Esophagus muscularis mucosa (tissue), 4 donors: ENCODE data around the gene CNN3. TPM values are rescaled to one million over a fixed set of nuclear protein-coding genes. Genes with fewer than 3 reads are reported as not detected.

Experiments
- DNase-seq: peaks from one replicate; pipeline ENCODE4 v3.0.0-alpha.2; 2017; ENCODE audit errors: extremely low spot score
- H3K27ac ChIP-seq, 4 donors: fragments of 200-600 bp; sonication (generic); replicated peaks in 1 of 4; 1 replicate in 3 of 4; 2 replicates in 1 of 4; pipeline ENCODE4 v1.5.1; 2016 to 2019; ENCODE audit warnings: mild to moderate bottlenecking in 1 of 4
- H3K27me3 ChIP-seq, 4 donors: fragments of 200-600 bp; sonication (generic); one replicate each; pipeline versions ENCODE4 v1.5.1 to v1.6.0; 2016 to 2019
- H3K36me3 ChIP-seq, 4 donors: fragments of 200-600 bp; sonication (generic); one replicate each; pipeline ENCODE4 v1.5.1; 2016 to 2019
- H3K4me1 ChIP-seq, 4 donors: fragments of 200-600 bp; sonication (generic); one replicate each; pipeline ENCODE4 v1.5.1; 2016 to 2019
- H3K4me3 ChIP-seq, 4 donors: fragments of 200-600 bp; sonication (generic); 1 replicate in 2 of 4; 2 replicates in 2 of 4; pipeline ENCODE4 v1.5.1; 2016 to 2019; ENCODE audit warnings: mild to moderate bottlenecking in 4 of 4, moderate library complexity in 1 of 4
- H3K9me3 ChIP-seq, 4 donors: fragments of 200-600 bp; sonication (generic); 1 replicate in 3 of 4; 2 replicates in 1 of 4; pipeline ENCODE4 v1.5.1; 2016 to 2019
- CTCF ChIP-seq, 3 experiments: fragments of 200-600 bp in 2 of 3; fragments of 450-650 bp in 1 of 3; sonication (generic) in 2 of 3; IDR thresholded peaks; one replicate each; pipeline ENCODE4 v1.5.1; 2017 to 2019; ENCODE audit warnings: antibody characterized with exemption in 3 of 3, mild to moderate bottlenecking in 2 of 3, moderate library complexity in 1 of 3
- EP300 ChIP-seq: sonication (generic); formaldehyde crosslinking; IDR thresholded peaks from one replicate; pipeline ENCODE4 v1.6.1; 2017; ENCODE audit warnings: antibody characterized with exemption
- POLR2A ChIP-seq: fragments of 450-650 bp; IDR thresholded peaks from one replicate; pipeline ENCODE4 v1.6.1; 2017; ENCODE audit warnings: antibody characterized with exemption, moderate library complexity, mild to moderate bottlenecking, low read depth
- POLR2AphosphoS5 ChIP-seq, 2 donors: sonication (generic); formaldehyde crosslinking; IDR thresholded peaks; one replicate each; pipeline ENCODE4 v1.6.1; 2017; ENCODE audit warnings: antibody characterized with exemption in 2 of 2
- WGBS: methylation state at CpG from one replicate; pipeline ENCODE4 v1.1.5; 2018; 5-methylcytosine and 5-hydroxymethylcytosine counted together
- intact Hi-C: fragments of 100-400 bp; cut with DNase I; formaldehyde crosslinking; loops from one replicate; pipeline ENCODE4 v1.15.1; 2023
- total RNA-seq, 4 donors: library from RNA; depleted of rRNA; stranded (reverse); fragments of >200 nt; gene quantifications; one replicate each; pipeline versions ENCODE4 v1.1.0 to v1.2.1, GENCODE V29; 2016

Gene CNN3
- total RNA-seq, 4 donors from 2014 or later = 140 to 268 (median 194) TPM

DNA sequence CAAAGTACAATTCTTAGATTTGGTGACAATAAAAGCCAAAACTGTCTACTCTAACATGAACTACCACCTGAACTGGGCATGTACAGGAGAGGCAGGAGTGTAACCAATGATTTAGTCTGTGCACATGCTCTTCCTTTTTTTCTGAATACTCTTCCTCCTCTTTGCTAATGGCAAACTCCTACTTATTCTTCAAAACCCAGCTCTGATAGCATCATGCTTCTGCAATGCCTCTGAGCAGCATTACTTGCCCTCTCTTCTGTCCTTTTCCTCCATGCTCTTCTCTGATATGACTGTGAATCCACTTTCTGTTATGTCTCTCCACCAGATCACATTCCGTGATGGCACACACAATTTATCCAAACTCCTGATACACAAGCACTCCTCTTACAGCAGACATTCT, 31.4 kb downstream of the CNN3 start:
- H3K27ac ChIP-seq = no peak overlapping the region
- no peak overlapping the region for H3K4me3 ChIP-seq
- H3K27me3 ChIP-seq = no peaks in the 10 kb centered on the region
- no peak for TF ChIP-seq EP300
- TF ChIP-seq POLR2AphosphoS5 (IDR thresholded peaks at IDR 0.05) = no peak
- TF ChIP-seq POLR2A = no peak
- TF ChIP-seq CTCF (IDR thresholded peaks at IDR 0.05) = no peak
- no peaks in the 10 kb centered on the region for H3K9me3 ChIP-seq
- 92% methylated on average over 1 of the region's 1 CpG for WGBS
- H3K36me3 ChIP-seq = peaks cover 0 to 73% (median 48%) of the 10 kb centered on the region in 4 donors
- intact Hi-C loops = no loop called here
- no peak for DNase-seq
- peaks cover 0 to 25% (median 23%) of the 10 kb centered on the region in 4 donors for H3K4me1 ChIP-seq

- H3K36me3 ChIP-seq = peaks cover 0 to 70% (median 44%) of the 10 kb centered on the region in 4 donors
- WGBS = 80% methylated on average over 4 of the region's 4 CpGs
- intact Hi-C loops = no loop called here
- no peak overlapping the region for H3K27ac ChIP-seq
- H3K9me3 ChIP-seq = no peaks in the 10 kb centered on the region
- H3K27me3 ChIP-seq = no peaks in the 10 kb centered on the region
- DNase-seq = no peak
- TF ChIP-seq POLR2A (no peak), EP300 (no peak), CTCF (IDR thresholded peaks at IDR 0.05) (no peak), POLR2AphosphoS5 (IDR thresholded peaks at IDR 0.05) (no peak)
- peaks cover 0 to 16% (median 14%) of the 10 kb centered on the region in 4 donors for H3K4me1 ChIP-seq
- no peak overlapping the region for H3K4me3 ChIP-seq
Observed at GRCh38 chr1:94894630-94895029, 32.3 kb downstream of the CNN3 start.

DNA sequence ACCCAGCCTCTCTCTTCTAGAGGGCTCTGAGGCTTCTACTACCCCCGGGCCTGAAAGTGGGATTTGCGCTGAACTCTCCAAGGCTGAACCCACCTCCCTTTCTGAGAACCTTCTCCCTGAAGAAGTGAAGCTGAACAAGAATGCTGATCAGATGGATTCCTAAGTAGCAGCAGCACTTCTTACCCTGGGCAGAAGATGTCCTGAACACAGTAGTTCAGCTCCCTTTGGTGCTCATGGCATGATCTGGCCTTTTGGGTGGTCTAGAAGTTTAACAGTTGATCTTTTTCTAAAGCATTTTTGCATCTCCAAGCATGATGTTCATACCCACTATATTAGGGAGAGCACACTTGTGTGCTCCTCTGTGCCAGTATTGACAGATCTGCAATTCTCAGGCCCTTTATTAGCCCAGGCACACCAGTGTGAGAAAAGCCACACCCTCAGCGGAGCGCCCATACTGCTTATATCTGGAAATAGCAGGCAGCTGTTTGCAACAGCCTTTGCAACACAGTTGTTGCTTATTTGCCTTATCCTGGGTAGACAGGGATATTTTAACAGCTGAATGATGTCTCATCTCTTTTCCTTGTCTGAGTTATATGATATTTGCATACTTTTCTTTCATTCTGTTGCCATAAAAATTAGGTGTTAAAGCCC, 34.2 kb downstream of the CNN3 start:
- Histone ChIP-seq H3K4me3 (no peak overlapping the region), H3K9me3 (no peaks in the 10 kb centered on the region), H3K27ac (no peak overlapping the region), H3K27me3 (no peaks in the 10 kb centered on the region), H3K36me3 (peaks cover 0 to 51% (median 33%) of the 10 kb centered on the region in 4 donors), H3K4me1 (no peaks in the 10 kb centered on the region)
- intact Hi-C loops = no loop called here
- no peak for DNase-seq
- TF ChIP-seq CTCF (IDR thresholded peaks at IDR 0.05) = no peak
- TF ChIP-seq EP300 = no peak
- no peak for TF ChIP-seq POLR2AphosphoS5 (IDR thresholded peaks at IDR 0.05)
- TF ChIP-seq POLR2A = no peak
- WGBS = 92% methylated on average over 4 of the region's 4 CpGs

- no peak overlapping the region for H3K27ac ChIP-seq
- H3K27me3 ChIP-seq = no peaks in the 10 kb centered on the region
- H3K36me3 ChIP-seq = peaks cover 0 to 8% (median 4%) of the 10 kb centered on the region in 4 donors
- intact Hi-C loops = no loop called here
- H3K9me3 ChIP-seq = no peaks in the 10 kb centered on the region
- H3K4me3 ChIP-seq = no peak overlapping the region
- TF ChIP-seq POLR2AphosphoS5 (IDR thresholded peaks at IDR 0.05) (no peak), CTCF (IDR thresholded peaks at IDR 0.05) (no peak), POLR2A (no peak), EP300 (no peak)
- peaks cover 0 to 27% (median 23%) of the 10 kb centered on the region in 4 donors for H3K4me1 ChIP-seq
- DNase-seq = no peak
- WGBS = 82% methylated on average over 3 of the region's 3 CpGs
Observed at GRCh38 chr1:94888201-94888600, 38.7 kb downstream of the CNN3 start.
